ENCODE results near the gene GALM. TPM values are rescaled to one million over a fixed set of nuclear protein-coding genes. Genes with fewer than 3 reads are reported as not detected.
A peak's percentile ranks its signal among the peaks of the same experiment; 100 is the strongest.
"Not testable (repeated sequence)": the region's sequence is repeated elsewhere in the genome, so short reads cannot be mapped to it uniquely, and the experiment has no call there.

GALM gene
- total and polyA plus RNA-seq, 12 donors = 40.0 to 351 (median 151) TPM

- intact Hi-C loops (cut with DNase I) = no loop called here
- Histone ChIP-seq H3K36me3 (replicated peaks in 1 of 2) (peaks cover 0 to 32% of the 10 kb centered on the region in 2 donors), H3K4me3 (peak overlapping the region in 3 of 4 donors; percentile 6 to 90 (median 87)), H3K27ac (peak overlapping the region; percentile 96 to 100 (median 99)), H3K27me3 (no peaks in the 10 kb centered on the region), H3K4me1 (replicated peaks in 1 of 2) (peaks cover 19 to 41% of the 10 kb centered on the region in 2 donors), H3K9me3 (replicated peaks in 1 of 3) (no peaks in the 10 kb centered on the region)
- DNase-seq = no peak
- WGBS, 4 donors = 27 to 32% (median 29%) methylated on average over 18 of the region's 18 CpGs
- TF ChIP-seq CTCF (IDR thresholded peaks at IDR 0.05) (no peak), POLR2A (IDR thresholded peaks at IDR 0.05) (no peak)
These were observed 85.9 kb downstream of the GALM start for GRCh38 chr2:38751596-38752410.

- H3K27ac ChIP-seq = no peak overlapping the region
- H3K4me1 ChIP-seq (replicated peaks in 1 of 2) = peaks cover 10 to 19% of the 10 kb centered on the region in 2 donors
- no peaks in the 10 kb centered on the region for H3K27me3 ChIP-seq
- DNase-seq = no peak
- no peaks in the 10 kb centered on the region for H3K9me3 ChIP-seq (replicated peaks in 1 of 3)
- intact Hi-C loops (cut with DNase I) = no loop called here
- peak overlapping the region in 1 of 4 donors; percentile 38 for H3K4me3 ChIP-seq
- H3K36me3 ChIP-seq (replicated peaks in 1 of 2) = peaks cover 0 to 9% of the 10 kb centered on the region in 2 donors
- TF ChIP-seq CTCF (IDR thresholded peaks at IDR 0.05) = no peak
- no peak for TF ChIP-seq POLR2A (IDR thresholded peaks at IDR 0.05)
These were observed 88.1 kb downstream of the GALM start for GRCh38 chr2:38754049-38754448.

- DNase-seq = no peak
- peaks cover 6 to 14% of the 10 kb centered on the region in 2 donors for H3K4me1 ChIP-seq (replicated peaks in 1 of 2)
- 41 to 51% (median 46%) methylated on average over 3 of the region's 3 CpGs for WGBS, 4 donors
- H3K9me3 ChIP-seq (replicated peaks in 1 of 3) = no peaks in the 10 kb centered on the region
- intact Hi-C loops (cut with DNase I) = no loop called here
- H3K36me3 ChIP-seq (replicated peaks in 1 of 2) = peaks cover 0 to 4% of the 10 kb centered on the region in 2 donors
- H3K27me3 ChIP-seq = no peaks in the 10 kb centered on the region
- peak overlapping the region in 1 of 4 donors; percentile 38 for H3K4me3 ChIP-seq
- H3K27ac ChIP-seq = no peak overlapping the region
- TF ChIP-seq POLR2A (IDR thresholded peaks at IDR 0.05) = no peak
- TF ChIP-seq CTCF (IDR thresholded peaks at IDR 0.05) = no peak
These were observed 88.6 kb downstream of the GALM start for GRCh38 chr2:38754506-38754905.

GRCh38 chr2:38755891-38756290 is 90.0 kb downstream of the GALM start:
- DNase-seq; H3K9me3 ChIP-seq (replicated peaks in 1 of 3); H3K27me3 ChIP-seq; H3K36me3 ChIP-seq (replicated peaks in 1 of 2); intact Hi-C loops (cut with DNase I); H3K27ac ChIP-seq; H3K4me1 ChIP-seq (replicated peaks in 1 of 2); H3K4me3 ChIP-seq: not testable (repeated sequence)
- 84 to 100% (median 95%) methylated on average over 3 to 19 of the region's 31 CpGs for WGBS, 4 donors

GRCh38 chr2:38763228-38763627 is 97.3 kb downstream of the GALM start:
- H3K9me3 ChIP-seq (replicated peaks in 1 of 3) = no peaks in the 10 kb centered on the region
- intact Hi-C loops (cut with DNase I) = no loop called here
- H3K36me3 ChIP-seq (replicated peaks in 1 of 2) = no peaks in the 10 kb centered on the region
- 68 to 74% (median 72%) methylated on average over 2 of the region's 2 CpGs for WGBS, 4 donors
- no peak for DNase-seq
- H3K27ac ChIP-seq = no peak overlapping the region
- H3K4me3 ChIP-seq = no peak overlapping the region
- no peaks in the 10 kb centered on the region for H3K27me3 ChIP-seq
- no peaks in the 10 kb centered on the region for H3K4me1 ChIP-seq (replicated peaks in 1 of 2)
- TF ChIP-seq POLR2A (IDR thresholded peaks at IDR 0.05) = no peak
- TF ChIP-seq CTCF (IDR thresholded peaks at IDR 0.05) = no peak

All from adrenal gland (tissue), 12 donors.